Skeletal muscle tissue (tissue), 4 donors: ENCODE results near the gene PDE4D. TPM values are rescaled to one million over a fixed set of nuclear protein-coding genes. Genes with fewer than 3 reads are reported as not detected.

Experiments used
- H3K27ac ChIP-seq: one replicate; pipeline ENCODE4 v1.7.0; 2013; ENCODE audit warnings: mild to moderate bottlenecking, low read depth, low read length, inconsistent platforms
- H3K27me3 ChIP-seq, 3 donors: one replicate each; pipeline ENCODE4 v1.7.0; 2013; ENCODE audit warnings: low read length in 3 of 3; ENCODE audit not compliant: control insufficient read depth in 3 of 3, insufficient read depth in 3 of 3
- H3K36me3 ChIP-seq, 3 donors: one replicate each; pipeline ENCODE4 v1.7.0; 2013; ENCODE audit warnings: low read length in 3 of 3; ENCODE audit not compliant: control insufficient read depth in 3 of 3, insufficient read depth in 3 of 3
- H3K4me1 ChIP-seq, 3 donors: one replicate each; pipeline ENCODE4 v1.7.0; 2013; ENCODE audit warnings: low read length in 3 of 3, mild to moderate bottlenecking in 3 of 3; ENCODE audit not compliant: control insufficient read depth in 3 of 3, insufficient read depth in 3 of 3
- H3K4me3 ChIP-seq, 3 donors: one replicate each; pipeline ENCODE4 v1.7.0; 2013; ENCODE audit warnings: low read length in 3 of 3
- H3K9ac ChIP-seq, 3 donors: one replicate each; pipeline ENCODE4 v1.7.0; 2013; ENCODE audit warnings: low read length in 3 of 3, mild to moderate bottlenecking in 3 of 3, moderate library complexity in 2 of 3, low read depth in 1 of 3
- H3K9me3 ChIP-seq, 3 donors: one replicate each; pipeline ENCODE4 v1.7.0; 2013; ENCODE audit warnings: low read length in 3 of 3; ENCODE audit not compliant: control insufficient read depth in 3 of 3
- total RNA-seq: library from RNA; depleted of rRNA; stranded (reverse); fragments of >200 nt; gene quantifications from one replicate; pipeline ENCODE4 v1.2.3, GENCODE V29; 2014
- donor health status: Osteomylitis.

The PDE4D gene
- total RNA-seq, 1 donor from 2014 or later = 59.0 TPM

GRCh38 chr5:59197911-59198310, 695.6 kb downstream of the PDE4D start:
- Histone ChIP-seq H3K9me3 (no peaks in the 10 kb centered on the region), H3K27me3 (no peaks in the 10 kb centered on the region), H3K27ac (no peak overlapping the region), H3K4me1 (peaks cover 0 to 11% (median 2%) of the 10 kb centered on the region in 3 donors), H3K4me3 (no peak overlapping the region), H3K36me3 (peaks cover 0 to 4% (median 0%) of the 10 kb centered on the region in 3 donors), H3K9ac (no peak overlapping the region)

GRCh38 chr5:59193616-59194319, 699.8 kb downstream of the PDE4D start:
- peaks cover 0 to 4% (median 0%) of the 10 kb centered on the region in 3 donors for H3K36me3 ChIP-seq
- H3K9me3 ChIP-seq = no peaks in the 10 kb centered on the region
- peaks cover 2 to 16% (median 7%) of the 10 kb centered on the region in 3 donors for H3K4me1 ChIP-seq
- H3K27me3 ChIP-seq = no peaks in the 10 kb centered on the region
- no peak overlapping the region for H3K9ac ChIP-seq
- H3K27ac ChIP-seq = peak overlapping the region; percentile 37
- H3K4me3 ChIP-seq = no peak overlapping the region

GRCh38 chr5:59190746-59191145, 702.8 kb downstream of the PDE4D start:
- H3K4me1 ChIP-seq = peaks cover 17 to 28% (median 18%) of the 10 kb centered on the region in 3 donors

DNA sequence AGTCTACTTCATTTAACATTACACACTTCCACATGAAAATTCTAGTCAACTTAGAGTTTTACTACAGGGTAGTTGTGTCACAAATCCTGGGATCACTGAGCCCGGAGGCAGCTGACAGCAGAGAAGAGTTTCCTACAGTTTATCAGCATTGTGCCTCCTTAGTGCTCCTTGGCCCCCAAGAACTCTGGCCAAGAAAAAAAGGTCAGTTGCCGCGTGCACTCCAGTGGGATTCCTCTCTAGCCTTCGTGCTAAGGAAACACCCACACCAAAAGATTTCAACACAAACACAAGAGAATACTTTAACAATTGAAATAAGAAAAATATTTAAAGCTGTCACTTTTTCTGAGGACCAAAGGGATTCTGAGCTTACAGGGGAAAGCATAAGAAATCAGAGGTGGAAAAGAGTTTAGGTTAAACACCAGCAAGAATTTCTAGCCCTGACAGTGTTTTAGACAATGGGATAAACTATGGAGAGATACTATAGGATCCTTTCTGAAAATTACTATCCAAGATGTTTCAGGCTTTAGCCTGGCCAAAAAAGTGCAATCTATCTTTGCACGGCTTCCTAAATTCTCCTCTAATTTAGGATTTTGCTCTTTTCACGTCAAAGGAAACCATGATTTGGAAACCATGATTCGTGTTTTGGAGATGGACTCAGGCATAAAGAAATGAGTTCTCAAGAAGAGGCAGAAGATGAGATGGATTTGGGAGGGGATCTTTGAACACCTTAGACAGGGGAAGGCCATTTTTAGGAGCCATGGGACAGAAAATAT, 703.9 kb downstream of the PDE4D start:
- peaks cover 24 to 32% (median 28%) of the 10 kb centered on the region in 3 donors for H3K4me1 ChIP-seq
- H3K27me3 ChIP-seq = no peaks in the 10 kb centered on the region
- H3K9ac ChIP-seq = peak overlapping the region in 1 of 3 donors; percentile 16
- peak overlapping the region in 1 of 3 donors; percentile 15 for H3K4me3 ChIP-seq
- no peaks in the 10 kb centered on the region for H3K36me3 ChIP-seq
- peak overlapping the region; percentile 65 for H3K27ac ChIP-seq
- no peaks in the 10 kb centered on the region for H3K9me3 ChIP-seq

More at GRCh38 chr5:59190746-59191145, 702.8 kb downstream of the PDE4D start:
- Histone ChIP-seq H3K36me3 (peaks cover 0 to 4% (median 0%) of the 10 kb centered on the region in 3 donors), H3K27ac (peak overlapping the region; percentile 65), H3K9me3 (no peaks in the 10 kb centered on the region), H3K27me3 (no peaks in the 10 kb centered on the region), H3K4me3 (no peak overlapping the region), H3K9ac (no peak overlapping the region)

DNA sequence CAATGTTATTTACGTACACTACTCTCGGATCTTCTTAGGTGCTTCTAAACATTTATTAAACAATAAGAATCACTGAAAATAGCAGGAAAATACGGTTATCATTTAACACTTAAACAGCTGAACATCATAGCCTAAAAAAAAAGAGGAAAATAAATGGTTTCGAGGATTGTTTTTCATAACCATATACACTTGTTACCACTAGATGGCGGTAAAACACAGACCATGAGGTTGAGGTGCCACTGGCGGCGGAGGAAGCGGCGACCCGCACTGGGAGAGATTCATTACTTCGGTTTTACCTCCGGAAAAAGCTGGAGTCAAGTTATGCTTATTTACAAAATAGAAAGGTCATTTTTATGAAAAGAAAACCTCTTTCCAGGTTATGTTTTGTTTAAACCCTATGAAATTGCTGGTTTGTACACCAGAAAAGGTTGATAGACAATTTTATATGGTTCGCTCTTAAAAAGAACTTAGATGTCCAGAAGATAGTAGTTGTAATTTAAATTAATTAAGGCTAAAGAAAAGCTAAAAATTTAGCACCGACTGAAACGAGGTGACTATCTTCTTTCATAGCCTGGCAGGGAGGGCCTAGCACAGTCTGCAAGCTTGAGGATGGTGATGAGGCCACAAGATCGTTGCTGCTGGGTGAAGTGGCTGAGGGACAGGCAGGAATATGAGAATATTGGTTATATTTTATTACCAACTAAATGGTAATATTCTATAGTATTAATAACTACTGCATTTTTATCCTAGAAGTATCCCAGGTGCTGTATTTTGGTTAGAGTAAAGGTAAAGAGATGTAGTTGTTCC, 704.9 kb downstream of the PDE4D start:
- Histone ChIP-seq H3K27ac (peak overlapping the region; percentile 65), H3K4me3 (peak overlapping the region; percentile 31 to 69 (median 53))

DNA sequence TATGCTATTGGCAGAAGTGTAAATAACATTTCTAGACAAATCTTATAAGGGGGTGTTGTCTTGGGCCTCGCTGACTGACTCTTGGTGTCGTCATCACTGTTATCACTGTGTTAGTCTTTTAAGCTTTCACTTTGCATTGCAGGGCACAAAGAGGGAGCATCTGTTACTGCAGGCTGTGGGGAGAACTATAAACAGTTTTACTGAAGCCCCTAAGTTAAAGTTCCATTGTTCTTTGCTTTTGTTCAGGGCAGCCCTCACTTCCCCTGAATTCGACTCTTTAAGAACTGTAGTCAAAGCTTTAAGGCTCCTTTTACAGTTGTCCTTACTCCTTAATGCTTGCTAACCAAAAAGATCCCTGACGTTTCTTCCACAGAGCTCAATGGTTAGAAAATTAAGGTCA, 705.7 kb downstream of the PDE4D start:
- Histone ChIP-seq H3K27ac (peak overlapping the region; percentile 65), H3K36me3 (no peaks in the 10 kb centered on the region), H3K4me3 (no peak overlapping the region), H3K4me1 (peaks cover 22 to 29% (median 26%) of the 10 kb centered on the region in 3 donors), H3K27me3 (no peaks in the 10 kb centered on the region), H3K9ac (peak overlapping the region in 2 of 3 donors; percentile 28 to 52), H3K9me3 (no peaks in the 10 kb centered on the region)

More for the DNA sequence above, 704.9 kb downstream of the PDE4D start:
- H3K9ac ChIP-seq = peak overlapping the region; percentile 52 to 69 (median 57)
- H3K9me3 ChIP-seq = no peaks in the 10 kb centered on the region
- no peaks in the 10 kb centered on the region for H3K36me3 ChIP-seq
- no peaks in the 10 kb centered on the region for H3K27me3 ChIP-seq
- peaks cover 22 to 29% (median 27%) of the 10 kb centered on the region in 3 donors for H3K4me1 ChIP-seq

- Histone ChIP-seq H3K27me3 (no peaks in the 10 kb centered on the region), H3K27ac (peak overlapping the region; percentile 89), H3K9ac (peak overlapping the region in 2 of 3 donors; percentile 12 to 16), H3K9me3 (no peaks in the 10 kb centered on the region), H3K36me3 (no peaks in the 10 kb centered on the region), H3K4me1 (peaks cover 22 to 29% (median 26%) of the 10 kb centered on the region in 3 donors), H3K4me3 (no peak overlapping the region)
These were observed 706.9 kb downstream of the PDE4D start for GRCh38 chr5:59186623-59187022.

DNA sequence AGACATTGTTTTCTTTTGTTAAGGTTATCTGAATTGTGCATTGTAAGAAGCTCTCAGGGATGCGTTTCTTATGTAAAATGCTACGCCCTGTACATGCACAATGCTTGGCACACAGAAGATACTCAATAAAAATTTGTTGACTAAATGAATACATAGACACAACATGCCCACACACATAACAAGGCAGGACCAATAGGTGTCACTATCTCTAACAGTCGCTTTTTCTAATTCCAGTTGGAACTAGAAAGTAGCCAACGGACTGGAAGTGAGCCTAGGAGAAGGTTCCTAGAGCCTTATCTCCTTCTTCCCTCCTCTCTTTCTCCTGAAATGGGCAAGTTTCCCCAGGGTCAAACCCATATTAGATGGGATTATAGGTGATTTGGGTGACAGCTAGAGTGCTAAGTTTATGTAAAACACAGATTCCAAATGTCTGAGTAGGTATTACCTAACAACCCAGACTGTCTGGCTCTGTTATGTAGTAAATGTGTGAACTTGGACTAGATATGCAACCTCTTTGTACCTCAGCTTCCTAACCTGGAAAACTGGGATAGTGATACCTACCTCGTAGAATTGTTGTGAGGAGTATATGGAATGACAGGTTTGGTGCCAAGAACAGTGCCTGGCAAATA, 707.7 kb downstream of the PDE4D start:
- Histone ChIP-seq H3K4me3 (peak overlapping the region in 1 of 3 donors; percentile 17), H3K27ac (peak overlapping the region; percentile 89), H3K36me3 (no peaks in the 10 kb centered on the region), H3K4me1 (peaks cover 22 to 29% (median 26%) of the 10 kb centered on the region in 3 donors), H3K27me3 (no peaks in the 10 kb centered on the region), H3K9ac (peak overlapping the region in 1 of 3 donors; percentile 6), H3K9me3 (no peaks in the 10 kb centered on the region)

GRCh38 chr5:59184769-59185168, 708.8 kb downstream of the PDE4D start:
- Histone ChIP-seq H3K27me3 (no peaks in the 10 kb centered on the region), H3K4me1 (peaks cover 22 to 29% (median 23%) of the 10 kb centered on the region in 3 donors), H3K9ac (no peak overlapping the region), H3K4me3 (no peak overlapping the region), H3K36me3 (no peaks in the 10 kb centered on the region), H3K27ac (peak overlapping the region; percentile 89), H3K9me3 (no peaks in the 10 kb centered on the region)
